Type B pancreatic cell (in vitro differentiated cells): Measurements from ENCODE around the gene SVIL. TPM values are rescaled to one million over a fixed set of nuclear protein-coding genes. Genes with fewer than 3 reads are reported as not detected.

Experiments used
- DNase-seq: peaks from one replicate; pipeline ENCODE4 v3.0.0; 2021; ENCODE audit warnings: mixed read lengths; ENCODE audit not compliant: unreplicated experiment; ENCODE audit errors: extremely low spot score
- H3K27ac Mint-ChIP-seq: 2 replicates; pipeline ENCODE4 v1.8.0; 2021; ENCODE audit warnings: mild to moderate bottlenecking, mixed read lengths
- H3K27me3 Mint-ChIP-seq: 2 replicates; pipeline ENCODE4 v1.8.0; 2021; ENCODE audit warnings: mixed read lengths
- H3K36me3 Mint-ChIP-seq: 2 replicates; pipeline ENCODE4 v1.8.0; 2021; ENCODE audit warnings: mixed read lengths
- H3K4me1 Mint-ChIP-seq: one replicate; pipeline ENCODE4 v1.8.0; 2021; ENCODE audit warnings: mixed read lengths; ENCODE audit not compliant: unreplicated experiment
- H3K4me3 Mint-ChIP-seq: 2 replicates; pipeline ENCODE4 v1.8.0; 2021; ENCODE audit warnings: mild to moderate bottlenecking, mixed read lengths
- H3K9me3 Mint-ChIP-seq: 2 replicates; pipeline ENCODE4 v1.8.0; 2021; ENCODE audit warnings: mixed read lengths
- total RNA-seq: library from RNA; stranded (reverse); gene quantifications from 2 replicates; pipeline ENCODE4 v1.2.1, GENCODE V29; 2021; ENCODE audit warnings: low replicate concordance
- TF ChIP-seq, protein P1 (sequence below): fragments of 200-600 bp; sonication (generic); conservative IDR thresholded peaks from 2 replicates; pipeline ENCODE4 v1.5.0; 2021; ENCODE audit warnings: antibody characterized with exemption, mild to moderate bottlenecking

SVIL gene
- total RNA-seq, 1 donor from 2014 or later, result 171 TPM

- peaks cover under 1% of the 10 kb centered on the region for H3K4me1 Mint-ChIP-seq
- TF ChIP-seq, protein P1, sequence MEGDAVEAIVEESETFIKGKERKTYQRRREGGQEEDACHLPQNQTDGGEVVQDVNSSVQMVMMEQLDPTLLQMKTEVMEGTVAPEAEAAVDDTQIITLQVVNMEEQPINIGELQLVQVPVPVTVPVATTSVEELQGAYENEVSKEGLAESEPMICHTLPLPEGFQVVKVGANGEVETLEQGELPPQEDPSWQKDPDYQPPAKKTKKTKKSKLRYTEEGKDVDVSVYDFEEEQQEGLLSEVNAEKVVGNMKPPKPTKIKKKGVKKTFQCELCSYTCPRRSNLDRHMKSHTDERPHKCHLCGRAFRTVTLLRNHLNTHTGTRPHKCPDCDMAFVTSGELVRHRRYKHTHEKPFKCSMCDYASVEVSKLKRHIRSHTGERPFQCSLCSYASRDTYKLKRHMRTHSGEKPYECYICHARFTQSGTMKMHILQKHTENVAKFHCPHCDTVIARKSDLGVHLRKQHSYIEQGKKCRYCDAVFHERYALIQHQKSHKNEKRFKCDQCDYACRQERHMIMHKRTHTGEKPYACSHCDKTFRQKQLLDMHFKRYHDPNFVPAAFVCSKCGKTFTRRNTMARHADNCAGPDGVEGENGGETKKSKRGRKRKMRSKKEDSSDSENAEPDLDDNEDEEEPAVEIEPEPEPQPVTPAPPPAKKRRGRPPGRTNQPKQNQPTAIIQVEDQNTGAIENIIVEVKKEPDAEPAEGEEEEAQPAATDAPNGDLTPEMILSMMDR, result no peak
- no peaks in the 10 kb centered on the region for H3K9me3 Mint-ChIP-seq
- peaks cover 42% of the 10 kb centered on the region for H3K36me3 Mint-ChIP-seq
- peak overlapping the region; percentile 68 for H3K27ac Mint-ChIP-seq
- no peaks in the 10 kb centered on the region for H3K27me3 Mint-ChIP-seq
- DNase-seq, result no peak
- no peak overlapping the region for H3K4me3 Mint-ChIP-seq
These were observed 133.1 kb downstream of the SVIL start for GRCh38 chr10:29501692-29502091.

DNA sequence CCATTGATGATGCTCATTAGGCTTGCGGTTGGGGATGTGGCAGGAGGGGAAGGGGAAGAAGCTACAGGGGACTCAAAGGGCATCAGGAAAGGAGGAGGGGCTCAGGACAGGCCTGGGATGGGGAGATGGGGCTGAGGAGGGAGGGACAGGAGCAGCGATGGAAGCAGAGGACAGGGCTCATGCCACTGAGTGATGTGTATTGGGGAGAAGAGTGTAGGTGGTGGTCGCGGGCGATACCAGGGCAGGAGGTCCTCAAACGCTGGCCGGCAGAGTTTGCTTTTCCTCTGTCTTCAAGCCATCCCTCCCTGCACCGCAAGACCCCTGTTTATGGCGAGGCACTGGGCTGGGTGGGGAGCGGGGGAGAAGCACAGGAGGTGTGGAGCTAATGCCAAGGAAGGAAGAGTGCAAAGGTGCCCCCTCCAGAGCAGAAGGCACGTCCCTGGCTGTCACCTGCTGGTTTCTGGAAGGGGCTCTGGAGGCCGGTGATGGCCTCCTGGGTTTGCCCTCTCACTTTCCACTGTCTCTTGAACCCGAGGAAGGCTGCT is 134.7 kb downstream of the SVIL start:
- H3K4me1 Mint-ChIP-seq, result peaks cover 5% of the 10 kb centered on the region
- H3K27me3 Mint-ChIP-seq, result no peaks in the 10 kb centered on the region
- H3K9me3 Mint-ChIP-seq, result no peaks in the 10 kb centered on the region
- peak overlapping the region; percentile 65 for H3K27ac Mint-ChIP-seq
- TF ChIP-seq, protein P1, result no peak
- no peak overlapping the region for H3K4me3 Mint-ChIP-seq
- peaks cover 43% of the 10 kb centered on the region for H3K36me3 Mint-ChIP-seq
- no peak for DNase-seq

GRCh38 chr10:29496341-29497162 is 138.2 kb downstream of the SVIL start:
- Mint-ChIP-seq H3K27me3 (no peaks in the 10 kb centered on the region), H3K9me3 (no peaks in the 10 kb centered on the region), H3K27ac (peak overlapping the region; percentile 24), H3K4me1 (peaks cover 5% of the 10 kb centered on the region), H3K36me3 (peaks cover 44% of the 10 kb centered on the region), H3K4me3 (no peak overlapping the region)
- DNase-seq, result peak; percentile 83
- TF ChIP-seq, protein P1, result peak; percentile 96

DNA sequence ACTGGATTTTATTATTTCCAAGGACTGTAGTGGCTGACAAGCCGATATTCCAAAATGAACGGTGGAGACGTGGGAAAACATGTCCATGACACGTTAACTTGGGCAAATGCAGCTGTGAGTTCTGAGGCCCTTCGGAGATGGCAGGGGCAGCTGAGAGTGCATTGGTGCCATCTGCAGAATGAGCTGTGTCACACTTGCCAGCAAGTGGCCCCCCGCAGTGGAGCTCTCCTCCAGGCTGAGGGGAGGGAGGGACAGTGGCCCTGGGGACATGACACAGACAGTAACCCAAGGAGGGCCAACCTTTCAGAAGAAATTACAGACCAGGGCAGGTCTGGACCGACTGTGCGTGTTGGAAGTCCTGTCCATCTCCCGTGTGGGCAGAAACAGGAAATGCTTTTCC is 139.4 kb downstream of the SVIL start:
- Mint-ChIP-seq H3K4me3 (no peak overlapping the region), H3K27me3 (no peaks in the 10 kb centered on the region), H3K36me3 (peaks cover 46% of the 10 kb centered on the region), H3K27ac (no peak overlapping the region), H3K9me3 (no peaks in the 10 kb centered on the region), H3K4me1 (peaks cover 5% of the 10 kb centered on the region)
- TF ChIP-seq, protein P1, result no peak
- no peak for DNase-seq

DNA sequence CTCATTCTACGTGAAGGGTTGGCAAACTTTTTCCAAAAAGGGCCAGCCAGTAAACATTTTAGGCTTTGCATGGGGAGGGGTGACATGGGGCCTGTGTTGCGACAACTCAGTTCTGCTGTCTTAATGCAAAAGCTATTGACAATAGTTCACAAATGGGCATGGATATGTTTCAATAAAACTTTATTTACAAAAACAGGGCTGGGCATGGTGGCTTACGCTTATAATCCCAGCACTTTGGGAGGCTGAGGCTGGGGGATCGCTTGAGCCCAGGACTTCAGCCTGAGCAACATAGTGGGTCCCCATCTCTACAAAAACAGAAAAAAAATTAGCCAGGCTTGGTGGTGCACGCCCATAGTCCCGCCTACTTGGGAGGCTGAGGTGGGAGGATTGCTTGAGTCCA is 141.1 kb downstream of the SVIL start:
- H3K36me3 Mint-ChIP-seq, result peaks cover 50% of the 10 kb centered on the region
- H3K27me3 Mint-ChIP-seq, result no peaks in the 10 kb centered on the region
- H3K9me3 Mint-ChIP-seq, result no peaks in the 10 kb centered on the region
- DNase-seq, result no peak
- TF ChIP-seq, protein P1, result no peak
- peaks cover 5% of the 10 kb centered on the region for H3K4me1 Mint-ChIP-seq
- H3K4me3 Mint-ChIP-seq, result no peak overlapping the region
- H3K27ac Mint-ChIP-seq, result no peak overlapping the region
